Activated naive CD4-positive, alpha-beta T cell treated with anti-CD3 and anti-CD28 coated beads for 36 hours (primary cell): ENCODE measurements around the gene RABGAP1L. TPM values are rescaled to one million over a fixed set of nuclear protein-coding genes. Genes with fewer than 3 reads are reported as not detected.
A peak's percentile ranks its signal among the peaks of the same experiment; 100 is the strongest.
"Not testable (repeated sequence)": the region's sequence is repeated elsewhere in the genome, so short reads cannot be mapped to it uniquely, and the experiment has no call there.

ENCODE experiments used
- CTCF ChIA-PET: fragments of 350-600 bp; sonication (Branson Sonifier 250); formaldehyde crosslinking; loops from one replicate; lab custom pipeline; 2021; ENCODE audit warnings: antibody characterized with exemption; lab: Charles Lee
- DNase-seq: peaks from one replicate; pipeline ENCODE4 v3.0.0-alpha.2; 2020
- H3K27ac Mint-ChIP-seq: one replicate; pipeline ENCODE4 v1.8.0; 2021; ENCODE audit warnings: mild to moderate bottlenecking, mixed read lengths
- H3K27me3 Mint-ChIP-seq: one replicate; pipeline ENCODE4 v1.8.0; 2021; ENCODE audit warnings: low read depth, mixed read lengths
- H3K36me3 Mint-ChIP-seq: one replicate; pipeline ENCODE4 v1.8.0; 2021; ENCODE audit warnings: low read depth, mixed read lengths
- H3K4me1 Mint-ChIP-seq: one replicate; pipeline ENCODE4 v1.8.0; 2021; ENCODE audit warnings: low read depth, mixed read lengths
- H3K4me3 Mint-ChIP-seq: one replicate; pipeline ENCODE4 v1.8.0; 2021; ENCODE audit warnings: mild to moderate bottlenecking, moderate library complexity, mixed read lengths
- H3K9me3 Mint-ChIP-seq: one replicate; pipeline ENCODE4 v1.8.0; 2021; ENCODE audit warnings: mixed read lengths
- intact Hi-C: fragments of 100-400 bp; cut with micrococcal nuclease; formaldehyde crosslinking; loops from one replicate; pipeline ENCODE4 v1.15.1; 2023
- total RNA-seq, 2 experiments: library from RNA; stranded (reverse); gene quantifications; one replicate each; pipeline ENCODE4 v1.2.3, GENCODE V29; 2021

The RABGAP1L gene
- total RNA-seq, 2 experiments from 2014 or later: 16.6 TPM

- Mint-ChIP-seq H3K4me3 (no peak overlapping the region), H3K36me3 (no peaks in the 10 kb centered on the region), H3K27ac (no peak overlapping the region), H3K27me3 (no peaks in the 10 kb centered on the region), H3K9me3 (no peaks in the 10 kb centered on the region), H3K4me1 (peaks cover 2% of the 10 kb centered on the region)
- intact Hi-C loops: no loop called here
- CTCF ChIA-PET: no interaction called here
- DNase-seq: no peak
These were observed 677.2 kb downstream of the RABGAP1L start for GRCh38 chr1:174836543-174836942.

- H3K4me3 Mint-ChIP-seq: no peak overlapping the region
- CTCF ChIA-PET: no interaction called here
- H3K4me1 Mint-ChIP-seq: peaks cover 2% of the 10 kb centered on the region
- no peak overlapping the region for H3K27ac Mint-ChIP-seq
- intact Hi-C loops: no loop called here
- no peaks in the 10 kb centered on the region for H3K36me3 Mint-ChIP-seq
- H3K27me3 Mint-ChIP-seq: no peaks in the 10 kb centered on the region
- H3K9me3 Mint-ChIP-seq: no peaks in the 10 kb centered on the region
- no peak for DNase-seq
These were observed 678.1 kb downstream of the RABGAP1L start for GRCh38 chr1:174837386-174837785.

GRCh38 chr1:174839211-174839610, 679.9 kb downstream of the RABGAP1L start:
- Mint-ChIP-seq H3K9me3 (no peaks in the 10 kb centered on the region), H3K4me3 (no peak overlapping the region), H3K27me3 (no peaks in the 10 kb centered on the region), H3K27ac (no peak overlapping the region), H3K36me3 (no peaks in the 10 kb centered on the region), H3K4me1 (peaks cover 2% of the 10 kb centered on the region)
- no peak for DNase-seq
- CTCF ChIA-PET: interaction anchor here (0.6 to 1.5 kb wide), 4 partner anchors 20 to 141 kb away, joined by 3 to 6 read pairs (median 3); no protein-coding TSS in a partner anchor
- intact Hi-C loops: no loop called here

- H3K27me3 Mint-ChIP-seq: no peaks in the 10 kb centered on the region
- H3K27ac Mint-ChIP-seq: no peak overlapping the region
- H3K36me3 Mint-ChIP-seq: no peaks in the 10 kb centered on the region
- DNase-seq: no peak
- peaks cover 2% of the 10 kb centered on the region for H3K4me1 Mint-ChIP-seq
- CTCF ChIA-PET: interaction anchor here (0.7 kb wide), 1 partner anchor 10 kb away, joined by 3 read pairs; no protein-coding TSS in a partner anchor
- H3K4me3 Mint-ChIP-seq: no peak overlapping the region
- H3K9me3 Mint-ChIP-seq: no peaks in the 10 kb centered on the region
- intact Hi-C loops: no loop called here
These were observed 682.4 kb downstream of the RABGAP1L start for GRCh38 chr1:174841747-174842146.

GRCh38 chr1:174848593-174849560, 689.6 kb downstream of the RABGAP1L start:
- H3K27ac Mint-ChIP-seq, H3K36me3 Mint-ChIP-seq, H3K27me3 Mint-ChIP-seq, DNase-seq, H3K9me3 Mint-ChIP-seq, H3K4me1 Mint-ChIP-seq, intact Hi-C loops, H3K4me3 Mint-ChIP-seq: not testable (repeated sequence)
- CTCF ChIA-PET: interaction anchor here (0.6 kb wide), 1 partner anchor 627 kb away, joined by 3 read pairs; no protein-coding TSS in a partner anchor

- peaks cover 2% of the 10 kb centered on the region for H3K36me3 Mint-ChIP-seq
- H3K4me3 Mint-ChIP-seq: no peak overlapping the region
- CTCF ChIA-PET: no interaction called here
- DNase-seq: no peak
- peaks cover 1% of the 10 kb centered on the region for H3K9me3 Mint-ChIP-seq
- no peaks in the 10 kb centered on the region for H3K4me1 Mint-ChIP-seq
- H3K27me3 Mint-ChIP-seq: no peaks in the 10 kb centered on the region
- H3K27ac Mint-ChIP-seq: no peak overlapping the region
- intact Hi-C loops: no loop called here
These were observed 691.4 kb downstream of the RABGAP1L start for GRCh38 chr1:174850726-174851125.

- peaks cover 4% of the 10 kb centered on the region for H3K36me3 Mint-ChIP-seq
- no peaks in the 10 kb centered on the region for H3K27me3 Mint-ChIP-seq
- intact Hi-C loops: no loop called here
- CTCF ChIA-PET: no interaction called here
- no peaks in the 10 kb centered on the region for H3K4me1 Mint-ChIP-seq
- no peak overlapping the region for H3K27ac Mint-ChIP-seq
- no peak overlapping the region for H3K4me3 Mint-ChIP-seq
- DNase-seq: no peak
- H3K9me3 Mint-ChIP-seq: no peaks in the 10 kb centered on the region
These were observed 699.0 kb downstream of the RABGAP1L start for GRCh38 chr1:174858301-174858700.

GRCh38 chr1:174870319-174870718, 711.0 kb downstream of the RABGAP1L start:
- peaks cover 6% of the 10 kb centered on the region for H3K9me3 Mint-ChIP-seq
- DNase-seq: no peak
- H3K27me3 Mint-ChIP-seq: no peaks in the 10 kb centered on the region
- no peak overlapping the region for H3K27ac Mint-ChIP-seq
- intact Hi-C loops: no loop called here
- CTCF ChIA-PET: interaction anchor here (1.2 kb wide), 1 partner anchor 615 kb away, joined by 3 read pairs; no protein-coding TSS in a partner anchor
- H3K4me1 Mint-ChIP-seq: peaks cover 21% of the 10 kb centered on the region
- H3K36me3 Mint-ChIP-seq: peaks cover 5% of the 10 kb centered on the region
- no peak overlapping the region for H3K4me3 Mint-ChIP-seq

GRCh38 chr1:174871886-174872285, 712.6 kb downstream of the RABGAP1L start:
- no peak for DNase-seq
- Mint-ChIP-seq H3K4me1 (peaks cover 31% of the 10 kb centered on the region), H3K27me3 (no peaks in the 10 kb centered on the region), H3K36me3 (peaks cover 5% of the 10 kb centered on the region), H3K27ac (no peak overlapping the region), H3K4me3 (no peak overlapping the region), H3K9me3 (peaks cover 6% of the 10 kb centered on the region)
- intact Hi-C loops: no loop called here
- CTCF ChIA-PET: interaction anchor here (0.7 kb wide), 1 partner anchor 138 kb away, joined by 3 read pairs; no protein-coding TSS in a partner anchor

GRCh38 chr1:174872615-174873058, 713.3 kb downstream of the RABGAP1L start:
- H3K9me3 Mint-ChIP-seq: peaks cover 6% of the 10 kb centered on the region
- peaks cover 33% of the 10 kb centered on the region for H3K4me1 Mint-ChIP-seq
- H3K27ac Mint-ChIP-seq: no peak overlapping the region
- H3K4me3 Mint-ChIP-seq: no peak overlapping the region
- no peaks in the 10 kb centered on the region for H3K27me3 Mint-ChIP-seq
- CTCF ChIA-PET: interaction anchor here (0.7 kb wide), 1 partner anchor 8 kb away, joined by 3 read pairs; no protein-coding TSS in a partner anchor
- intact Hi-C loops: no loop called here
- H3K36me3 Mint-ChIP-seq: peaks cover 5% of the 10 kb centered on the region
- no peak for DNase-seq

- DNase-seq: peak; percentile 11
- H3K4me3 Mint-ChIP-seq: peak overlapping the region; percentile 39
- no peaks in the 10 kb centered on the region for H3K27me3 Mint-ChIP-seq
- intact Hi-C loops: loop anchor here (2.0 kb wide), 1 partner anchor 38 kb away; no protein-coding TSS in a partner anchor
- H3K27ac Mint-ChIP-seq: no peak overlapping the region
- peaks cover 33% of the 10 kb centered on the region for H3K4me1 Mint-ChIP-seq
- H3K9me3 Mint-ChIP-seq: no peaks in the 10 kb centered on the region
- H3K36me3 Mint-ChIP-seq: no peaks in the 10 kb centered on the region
- CTCF ChIA-PET: interaction anchor here (0.6 to 1.5 kb wide), 3 partner anchors 105 to 111 kb away, joined by 3 to 6 read pairs (median 3); no protein-coding TSS in a partner anchor
These were observed 715.2 kb downstream of the RABGAP1L start for GRCh38 chr1:174874331-174875053.

- Mint-ChIP-seq H3K27ac (no peak overlapping the region), H3K27me3 (no peaks in the 10 kb centered on the region), H3K9me3 (no peaks in the 10 kb centered on the region), H3K4me1 (peaks cover 33% of the 10 kb centered on the region), H3K36me3 (no peaks in the 10 kb centered on the region), H3K4me3 (peak overlapping the region; percentile 36)
- CTCF ChIA-PET: interaction anchor here (1.5 kb wide), 1 partner anchor 107 kb away, joined by 6 read pairs; no protein-coding TSS in a partner anchor
- DNase-seq: peak; percentile 23
- intact Hi-C loops: loop anchor here (2.0 kb wide), 1 partner anchor 37 kb away; no protein-coding TSS in a partner anchor
These were observed 716.0 kb downstream of the RABGAP1L start for GRCh38 chr1:174875306-174875705.
